GM23338 (cell line): ENCODE measurements around the gene ARHGEF10L. TPM values are rescaled to one million over a fixed set of nuclear protein-coding genes. Genes with fewer than 3 reads are reported as not detected.

Experiments used
- ATAC-seq: fragments of 200-7000 bp; cut with Tn5 transposase; 3 replicates; pipeline ENCODE4 v1.9.1; 2020
- DNase-seq: peaks from one replicate; pipeline ENCODE4 v3.0.0-alpha.2; 2015; ENCODE audit warnings: low spot score
- H2AFZ ChIP-seq: fragments of 200-600 bp; sonication (generic); 2 replicates; pipeline ENCODE4 v1.8.0; 2016; ENCODE audit warnings: antibody characterized with exemption, mild to moderate bottlenecking, moderate library complexity
- H3F3A ChIP-seq: fragments of 200-600 bp; sonication (generic); replicated peaks from 2 replicates; pipeline ENCODE4 v1.8.0; 2017; ENCODE audit warnings: antibody characterized with exemption, mixed run types, low read depth
- H3K27ac ChIP-seq: fragments of 200-600 bp; sonication (generic); 2 replicates; pipeline ENCODE4 v1.6.1; 2016; ENCODE audit warnings: low read depth
- H3K27me3 ChIP-seq: fragments of 200-600 bp; sonication (generic); 2 replicates; pipeline ENCODE4 v1.8.0; 2016; ENCODE audit warnings: mild to moderate bottlenecking, mixed run types, moderate library complexity; ENCODE audit not compliant: insufficient read depth
- H3K36me3 ChIP-seq: fragments of 200-600 bp; sonication (generic); 2 replicates; pipeline ENCODE4 v1.8.0; 2016; ENCODE audit warnings: mild to moderate bottlenecking; ENCODE audit not compliant: insufficient read depth
- H3K4me1 ChIP-seq: fragments of 200-600 bp; sonication (generic); 2 replicates; pipeline ENCODE4 v1.8.0; 2016; ENCODE audit warnings: mild to moderate bottlenecking, moderate library complexity; ENCODE audit not compliant: insufficient read depth
- H3K4me2 ChIP-seq: fragments of 200-600 bp; sonication (generic); 2 replicates; pipeline ENCODE4 v1.7.1; 2017; ENCODE audit warnings: mixed run types
- H3K4me3 ChIP-seq: fragments of 200-600 bp; sonication (generic); 2 replicates; pipeline ENCODE4 v1.6.1; 2016; ENCODE audit warnings: mixed run types
- H3K79me2 ChIP-seq: fragments of 200-600 bp; sonication (generic); replicated peaks from 2 replicates; pipeline ENCODE4 v1.8.0; 2017; ENCODE audit warnings: mild to moderate bottlenecking; ENCODE audit not compliant: insufficient read depth
- H3K9me2 ChIP-seq: fragments of 200-600 bp; sonication (generic); 2 replicates; pipeline ENCODE4 v1.8.0; 2017; ENCODE audit not compliant: insufficient read depth
- H4K20me1 ChIP-seq: fragments of 200-600 bp; sonication (generic); replicated peaks from 2 replicates; pipeline ENCODE4 v1.8.0; 2017; ENCODE audit warnings: mild to moderate bottlenecking; ENCODE audit not compliant: insufficient read depth
- H3K27ac Mint-ChIP-seq: 2 replicates; pipeline ENCODE4 v1.8.0; 2020; ENCODE audit warnings: inconsistent platforms, mild to moderate bottlenecking, moderate library complexity, mixed read lengths
- H3K27me3 Mint-ChIP-seq: 3 replicates; pipeline ENCODE4 v1.8.0; 2022; ENCODE audit warnings: low read depth, mild to moderate bottlenecking, moderate library complexity, mixed read lengths, inconsistent platforms; ENCODE audit not compliant: insufficient read depth, poor library complexity
- H3K36me3 Mint-ChIP-seq: 3 replicates; pipeline ENCODE4 v1.8.0; 2021; ENCODE audit warnings: low read depth, mild to moderate bottlenecking, inconsistent platforms, moderate library complexity, mixed read lengths
- H3K4me1 Mint-ChIP-seq: 3 replicates; pipeline ENCODE4 v1.8.0; 2020; ENCODE audit warnings: mild to moderate bottlenecking, inconsistent platforms, mixed read lengths
- H3K4me3 Mint-ChIP-seq: 3 replicates; pipeline ENCODE4 v1.8.0; 2021; ENCODE audit warnings: moderate library complexity, mild to moderate bottlenecking, inconsistent platforms, mixed read lengths
- H3K9me3 Mint-ChIP-seq: 3 replicates; pipeline ENCODE4 v1.8.0; 2020; ENCODE audit warnings: moderate library complexity, mild to moderate bottlenecking, inconsistent platforms, mixed read lengths
- CREB1 ChIP-seq: fragments of 250-450 bp; sonication (Bioruptor Pico); IDR thresholded peaks from 2 replicates; pipeline ENCODE4 v1.5.0; 2020; ENCODE audit warnings: low read depth, mild to moderate bottlenecking, moderate library complexity
- EZH2 ChIP-seq: fragments of 200-600 bp; sonication (generic); IDR thresholded peaks from one replicate; pipeline ENCODE4 v1.8.0; 2017; ENCODE audit warnings: antibody characterized with exemption, mild to moderate bottlenecking, low read depth; ENCODE audit not compliant: unreplicated experiment
- EZH2phosphoT487 ChIP-seq: fragments of 200-600 bp; sonication (generic); IDR thresholded peaks from one replicate; pipeline ENCODE4 v1.8.1; 2018; ENCODE audit warnings: antibody characterized with exemption; ENCODE audit not compliant: unreplicated experiment
- JUNB ChIP-seq: IDR thresholded peaks from one replicate; pipeline ENCODE4 v1.6.1; 2016; ENCODE audit warnings: antibody characterized with exemption; ENCODE audit not compliant: unreplicated experiment
- NANOG ChIP-seq: IDR thresholded peaks from 2 replicates; pipeline ENCODE4 v1.6.1; 2016; ENCODE audit warnings: antibody characterized with exemption, borderline replicate concordance
- POLR2AphosphoS5 ChIP-seq: IDR thresholded peaks from 2 replicates; pipeline ENCODE4 v1.6.1; 2016; ENCODE audit warnings: antibody characterized with exemption, low read depth
- STAT1 ChIP-seq: IDR thresholded peaks from one replicate; pipeline ENCODE4 v1.6.1; 2016; ENCODE audit warnings: antibody characterized with exemption; ENCODE audit not compliant: unreplicated experiment
- ZNF114 ChIP-seq: fragments of 250-450 bp; sonication (Bioruptor Pico); IDR thresholded peaks from 2 replicates; pipeline ENCODE4 v1.5.0; 2020; ENCODE audit warnings: mild to moderate bottlenecking, moderate library complexity
- ZNF331 ChIP-seq: fragments of 250-450 bp; sonication (Bioruptor Pico); IDR thresholded peaks from 2 replicates; pipeline ENCODE4 v1.5.0; 2020; ENCODE audit warnings: low read depth, mild to moderate bottlenecking, moderate library complexity
- polyA plus RNA-seq: library from polyadenylated mRNA; unstranded; fragments of >200 nt; fragmentation: Nextera tagmentation; extraction: Ambion mirVana; gene quantifications from 2 replicates; pipeline ENCODE4 v1.2.1, GENCODE V29; 2016
- total RNA-seq: library from RNA; depleted of rRNA; stranded (reverse); fragments of >200 nt; shearing (Covaris generic); gene quantifications from 2 replicates; pipeline ENCODE4 v1.2.3, GENCODE V29; 2014
- TF ChIP-seq, protein P1 (sequence below), 2 experiments: fragments of 200-600 bp in 1 of 2; sonication (generic) in 1 of 2; conservative IDR thresholded peaks; 2 replicates each; pipeline versions ENCODE4 v1.5.1 to v1.6.1; 2016 to 2017; ENCODE audit warnings: antibody characterized with exemption in 2 of 2, low read depth in 2 of 2, mild to moderate bottlenecking in 2 of 2, moderate library complexity in 1 of 2
- TF ChIP-seq, protein P2 (sequence below): IDR thresholded peaks from one replicate; pipeline ENCODE4 v1.6.1; 2018; ENCODE audit warnings: antibody characterized with exemption; ENCODE audit not compliant: unreplicated experiment
- TF ChIP-seq, protein P3 (sequence below): fragments of 250-450 bp; sonication (Bioruptor Pico); IDR thresholded peaks from 2 replicates; pipeline ENCODE4 v1.5.0; 2020; ENCODE audit warnings: mild to moderate bottlenecking, moderate library complexity
- TF ChIP-seq, protein P4 (sequence below): IDR thresholded peaks from 2 replicates; pipeline ENCODE4 v1.6.1; 2016; ENCODE audit warnings: antibody characterized with exemption

The ARHGEF10L gene
- total and polyA plus RNA-seq, 2 experiments from 2014 or later: 12.1 to 46.8 TPM

DNA sequence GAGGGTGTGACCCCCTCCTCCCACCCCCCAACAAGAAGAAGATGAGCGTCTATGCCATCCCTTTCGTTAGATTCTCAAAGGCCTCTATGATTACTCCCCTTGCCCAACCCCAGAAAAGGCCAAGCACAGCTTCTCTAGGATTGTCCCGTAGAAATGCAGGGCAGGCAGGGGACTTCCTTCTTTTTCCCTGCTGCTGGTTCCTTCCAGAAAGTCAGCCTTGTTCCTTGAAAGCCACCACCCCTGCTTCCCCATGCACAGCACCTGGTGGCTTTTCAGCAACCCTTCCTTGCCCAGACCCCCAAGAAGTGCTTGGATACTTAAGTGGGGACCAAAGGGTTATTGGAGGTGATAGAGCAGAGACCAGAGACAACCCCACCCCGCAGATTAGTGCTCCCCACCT, 75.1 kb downstream of the ARHGEF10L start:
- no peak for TF ChIP-seq CREB1
- TF ChIP-seq EZH2: no peak
- no peak for TF ChIP-seq ZNF331 (CRISPR knock-in tag)
- no peak for TF ChIP-seq ZNF114 (CRISPR knock-in tag)
- TF ChIP-seq, protein P1, sequence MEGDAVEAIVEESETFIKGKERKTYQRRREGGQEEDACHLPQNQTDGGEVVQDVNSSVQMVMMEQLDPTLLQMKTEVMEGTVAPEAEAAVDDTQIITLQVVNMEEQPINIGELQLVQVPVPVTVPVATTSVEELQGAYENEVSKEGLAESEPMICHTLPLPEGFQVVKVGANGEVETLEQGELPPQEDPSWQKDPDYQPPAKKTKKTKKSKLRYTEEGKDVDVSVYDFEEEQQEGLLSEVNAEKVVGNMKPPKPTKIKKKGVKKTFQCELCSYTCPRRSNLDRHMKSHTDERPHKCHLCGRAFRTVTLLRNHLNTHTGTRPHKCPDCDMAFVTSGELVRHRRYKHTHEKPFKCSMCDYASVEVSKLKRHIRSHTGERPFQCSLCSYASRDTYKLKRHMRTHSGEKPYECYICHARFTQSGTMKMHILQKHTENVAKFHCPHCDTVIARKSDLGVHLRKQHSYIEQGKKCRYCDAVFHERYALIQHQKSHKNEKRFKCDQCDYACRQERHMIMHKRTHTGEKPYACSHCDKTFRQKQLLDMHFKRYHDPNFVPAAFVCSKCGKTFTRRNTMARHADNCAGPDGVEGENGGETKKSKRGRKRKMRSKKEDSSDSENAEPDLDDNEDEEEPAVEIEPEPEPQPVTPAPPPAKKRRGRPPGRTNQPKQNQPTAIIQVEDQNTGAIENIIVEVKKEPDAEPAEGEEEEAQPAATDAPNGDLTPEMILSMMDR (conservative IDR thresholded peaks at IDR 0.05; ENCODE audit: low read depth in 2 of 2): no peak
- TF ChIP-seq, protein P2, sequence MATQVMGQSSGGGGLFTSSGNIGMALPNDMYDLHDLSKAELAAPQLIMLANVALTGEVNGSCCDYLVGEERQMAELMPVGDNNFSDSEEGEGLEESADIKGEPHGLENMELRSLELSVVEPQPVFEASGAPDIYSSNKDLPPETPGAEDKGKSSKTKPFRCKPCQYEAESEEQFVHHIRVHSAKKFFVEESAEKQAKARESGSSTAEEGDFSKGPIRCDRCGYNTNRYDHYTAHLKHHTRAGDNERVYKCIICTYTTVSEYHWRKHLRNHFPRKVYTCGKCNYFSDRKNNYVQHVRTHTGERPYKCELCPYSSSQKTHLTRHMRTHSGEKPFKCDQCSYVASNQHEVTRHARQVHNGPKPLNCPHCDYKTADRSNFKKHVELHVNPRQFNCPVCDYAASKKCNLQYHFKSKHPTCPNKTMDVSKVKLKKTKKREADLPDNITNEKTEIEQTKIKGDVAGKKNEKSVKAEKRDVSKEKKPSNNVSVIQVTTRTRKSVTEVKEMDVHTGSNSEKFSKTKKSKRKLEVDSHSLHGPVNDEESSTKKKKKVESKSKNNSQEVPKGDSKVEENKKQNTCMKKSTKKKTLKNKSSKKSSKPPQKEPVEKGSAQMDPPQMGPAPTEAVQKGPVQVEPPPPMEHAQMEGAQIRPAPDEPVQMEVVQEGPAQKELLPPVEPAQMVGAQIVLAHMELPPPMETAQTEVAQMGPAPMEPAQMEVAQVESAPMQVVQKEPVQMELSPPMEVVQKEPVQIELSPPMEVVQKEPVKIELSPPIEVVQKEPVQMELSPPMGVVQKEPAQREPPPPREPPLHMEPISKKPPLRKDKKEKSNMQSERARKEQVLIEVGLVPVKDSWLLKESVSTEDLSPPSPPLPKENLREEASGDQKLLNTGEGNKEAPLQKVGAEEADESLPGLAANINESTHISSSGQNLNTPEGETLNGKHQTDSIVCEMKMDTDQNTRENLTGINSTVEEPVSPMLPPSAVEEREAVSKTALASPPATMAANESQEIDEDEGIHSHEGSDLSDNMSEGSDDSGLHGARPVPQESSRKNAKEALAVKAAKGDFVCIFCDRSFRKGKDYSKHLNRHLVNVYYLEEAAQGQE: no peak
- no peak for TF ChIP-seq POLR2AphosphoS5
- no peak for TF ChIP-seq EZH2phosphoT487
- TF ChIP-seq NANOG: no peak
- TF ChIP-seq, protein P3, sequence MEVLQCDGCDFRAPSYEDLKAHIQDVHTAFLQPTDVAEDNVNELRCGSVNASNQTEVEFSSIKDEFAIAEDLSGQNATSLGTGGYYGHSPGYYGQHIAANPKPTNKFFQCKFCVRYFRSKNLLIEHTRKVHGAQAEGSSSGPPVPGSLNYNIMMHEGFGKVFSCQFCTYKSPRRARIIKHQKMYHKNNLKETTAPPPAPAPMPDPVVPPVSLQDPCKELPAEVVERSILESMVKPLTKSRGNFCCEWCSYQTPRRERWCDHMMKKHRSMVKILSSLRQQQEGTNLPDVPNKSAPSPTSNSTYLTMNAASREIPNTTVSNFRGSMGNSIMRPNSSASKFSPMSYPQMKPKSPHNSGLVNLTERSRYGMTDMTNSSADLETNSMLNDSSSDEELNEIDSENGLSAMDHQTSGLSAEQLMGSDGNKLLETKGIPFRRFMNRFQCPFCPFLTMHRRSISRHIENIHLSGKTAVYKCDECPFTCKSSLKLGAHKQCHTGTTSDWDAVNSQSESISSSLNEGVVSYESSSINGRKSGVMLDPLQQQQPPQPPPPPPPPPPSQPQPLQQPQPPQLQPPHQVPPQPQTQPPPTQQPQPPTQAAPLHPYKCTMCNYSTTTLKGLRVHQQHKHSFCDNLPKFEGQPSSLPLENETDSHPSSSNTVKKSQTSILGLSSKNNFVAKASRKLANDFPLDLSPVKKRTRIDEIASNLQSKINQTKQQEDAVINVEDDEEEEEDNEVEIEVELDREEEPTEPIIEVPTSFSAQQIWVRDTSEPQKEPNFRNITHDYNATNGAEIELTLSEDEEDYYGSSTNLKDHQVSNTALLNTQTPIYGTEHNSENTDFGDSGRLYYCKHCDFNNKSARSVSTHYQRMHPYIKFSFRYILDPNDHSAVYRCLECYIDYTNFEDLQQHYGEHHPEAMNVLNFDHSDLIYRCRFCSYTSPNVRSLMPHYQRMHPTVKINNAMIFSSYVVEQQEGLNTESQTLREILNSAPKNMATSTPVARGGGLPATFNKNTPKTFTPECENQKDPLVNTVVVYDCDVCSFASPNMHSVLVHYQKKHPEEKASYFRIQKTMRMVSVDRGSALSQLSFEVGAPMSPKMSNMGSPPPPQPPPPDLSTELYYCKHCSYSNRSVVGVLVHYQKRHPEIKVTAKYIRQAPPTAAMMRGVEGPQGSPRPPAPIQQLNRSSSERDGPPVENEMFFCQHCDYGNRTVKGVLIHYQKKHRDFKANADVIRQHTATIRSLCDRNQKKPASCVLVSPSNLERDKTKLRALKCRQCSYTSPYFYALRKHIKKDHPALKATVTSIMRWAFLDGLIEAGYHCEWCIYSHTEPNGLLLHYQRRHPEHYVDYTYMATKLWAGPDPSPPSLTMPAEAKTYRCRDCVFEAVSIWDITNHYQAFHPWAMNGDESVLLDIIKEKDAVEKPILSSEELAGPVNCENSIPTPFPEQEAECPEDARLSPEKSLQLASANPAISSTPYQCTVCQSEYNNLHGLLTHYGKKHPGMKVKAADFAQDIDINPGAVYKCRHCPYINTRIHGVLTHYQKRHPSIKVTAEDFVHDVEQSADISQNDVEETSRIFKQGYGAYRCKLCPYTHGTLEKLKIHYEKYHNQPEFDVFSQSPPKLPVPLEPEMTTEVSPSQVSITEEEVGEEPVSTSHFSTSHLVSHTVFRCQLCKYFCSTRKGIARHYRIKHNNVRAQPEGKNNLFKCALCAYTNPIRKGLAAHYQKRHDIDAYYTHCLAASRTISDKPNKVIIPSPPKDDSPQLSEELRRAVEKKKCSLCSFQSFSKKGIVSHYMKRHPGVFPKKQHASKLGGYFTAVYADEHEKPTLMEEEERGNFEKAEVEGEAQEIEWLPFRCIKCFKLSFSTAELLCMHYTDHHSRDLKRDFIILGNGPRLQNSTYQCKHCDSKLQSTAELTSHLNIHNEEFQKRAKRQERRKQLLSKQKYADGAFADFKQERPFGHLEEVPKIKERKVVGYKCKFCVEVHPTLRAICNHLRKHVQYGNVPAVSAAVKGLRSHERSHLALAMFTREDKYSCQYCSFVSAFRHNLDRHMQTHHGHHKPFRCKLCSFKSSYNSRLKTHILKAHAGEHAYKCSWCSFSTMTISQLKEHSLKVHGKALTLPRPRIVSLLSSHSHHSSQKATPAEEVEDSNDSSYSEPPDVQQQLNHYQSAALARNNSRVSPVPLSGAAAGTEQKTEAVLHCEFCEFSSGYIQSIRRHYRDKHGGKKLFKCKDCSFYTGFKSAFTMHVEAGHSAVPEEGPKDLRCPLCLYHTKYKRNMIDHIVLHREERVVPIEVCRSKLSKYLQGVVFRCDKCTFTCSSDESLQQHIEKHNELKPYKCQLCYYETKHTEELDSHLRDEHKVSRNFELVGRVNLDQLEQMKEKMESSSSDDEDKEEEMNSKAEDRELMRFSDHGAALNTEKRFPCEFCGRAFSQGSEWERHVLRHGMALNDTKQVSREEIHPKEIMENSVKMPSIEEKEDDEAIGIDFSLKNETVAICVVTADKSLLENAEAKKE (CRISPR knock-in tag): no peak
- TF ChIP-seq, protein P4, sequence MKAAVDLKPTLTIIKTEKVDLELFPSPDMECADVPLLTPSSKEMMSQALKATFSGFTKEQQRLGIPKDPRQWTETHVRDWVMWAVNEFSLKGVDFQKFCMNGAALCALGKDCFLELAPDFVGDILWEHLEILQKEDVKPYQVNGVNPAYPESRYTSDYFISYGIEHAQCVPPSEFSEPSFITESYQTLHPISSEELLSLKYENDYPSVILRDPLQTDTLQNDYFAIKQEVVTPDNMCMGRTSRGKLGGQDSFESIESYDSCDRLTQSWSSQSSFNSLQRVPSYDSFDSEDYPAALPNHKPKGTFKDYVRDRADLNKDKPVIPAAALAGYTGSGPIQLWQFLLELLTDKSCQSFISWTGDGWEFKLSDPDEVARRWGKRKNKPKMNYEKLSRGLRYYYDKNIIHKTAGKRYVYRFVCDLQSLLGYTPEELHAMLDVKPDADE: no peak
- no peak for TF ChIP-seq STAT1
- TF ChIP-seq JUNB: no peak
- no peaks in the 10 kb centered on the region for H3K36me3 ChIP-seq
- Mint-ChIP-seq H3K27me3 (peaks cover 6% of the 10 kb centered on the region), H3K36me3 (peaks cover 12% of the 10 kb centered on the region), H3K27ac (peak overlapping the region; percentile 45; the same call in 1 of the 2 replicates), H3K4me3 (no peak overlapping the region), H3K4me1 (peaks cover 13% of the 10 kb centered on the region; the same call in 2 of the 3 replicates), H3K9me3 (no peaks in the 10 kb centered on the region)
- H4K20me1 ChIP-seq: no peaks in the 10 kb centered on the region; the same call in 1 of the 2 replicates
- ATAC-seq: no peak
- H3K4me1 ChIP-seq: no peaks in the 10 kb centered on the region
- H3F3A ChIP-seq: 0 out of 2 replicates have a peak, but pooled peaks cover 4% of the 10 kb centered on the region
- H3K4me2 ChIP-seq: no peak overlapping the region
- H3K27me3 ChIP-seq: no peaks in the 10 kb centered on the region
- no peaks in the 10 kb centered on the region for H3K9me2 ChIP-seq
- H3K4me3 ChIP-seq: no peak overlapping the region
- H3K27ac ChIP-seq: no peak overlapping the region
- H3K79me2 ChIP-seq: no peaks in the 10 kb centered on the region
- H2AFZ ChIP-seq: no peak overlapping the region
- DNase-seq: no peak
